PC-9 (cell line): Measurements from ENCODE around the gene SMIM12. TPM values are rescaled to one million over a fixed set of nuclear protein-coding genes. Genes with fewer than 3 reads are reported as not detected.

Experiments used
- BruUV-seq: library from RNA; stranded (reverse); fragments of 400-500 nt; replicated peaks from 2 replicates; lab custom pipeline; 2021; lab: Mats Ljungman, UMichigan
- CTCF ChIA-PET: fragments of 300-600 bp; sonication (Branson Sonifier 250); formaldehyde crosslinking; loops from one replicate; lab custom pipeline; 2022; ENCODE audit warnings: antibody characterized with exemption; lab: Charles Lee
- POLR2A ChIA-PET: fragments of 300-600 bp; sonication (Branson Sonifier 250); formaldehyde crosslinking; loops from one replicate; lab custom pipeline; 2022; ENCODE audit warnings: antibody characterized with exemption; ENCODE audit not compliant: unreplicated experiment; lab: Charles Lee
- DNase-seq, 2 experiments: peaks; one replicate each; pipeline versions ENCODE4 v3.0.0 to v3.0.0-alpha.2; 2015 to 2022; ENCODE audit warnings: mixed read lengths in 1 of 2
- H2AFZ ChIP-seq: fragments of 200-600 bp; sonication (generic); 2 replicates; pipeline ENCODE4 v1.8.1; 2017; ENCODE audit warnings: antibody characterized with exemption
- H3F3A ChIP-seq: fragments of 200-600 bp; sonication (generic); 2 replicates; pipeline ENCODE4 v1.8.1; 2017; ENCODE audit warnings: antibody characterized with exemption, mild to moderate bottlenecking, low read depth; ENCODE audit not compliant: insufficient read depth
- H3K27ac ChIP-seq: fragments of 200-600 bp; sonication (generic); 2 replicates; pipeline ENCODE4 v1.6.1; 2016; ENCODE audit warnings: mixed run types
- H3K27me3 ChIP-seq: fragments of 200-600 bp; sonication (generic); 2 replicates; pipeline ENCODE4 v1.6.1; 2016; ENCODE audit warnings: low read depth, mixed run types; ENCODE audit not compliant: insufficient read depth
- H3K36me3 ChIP-seq: fragments of 200-600 bp; sonication (generic); 2 replicates; pipeline ENCODE4 v1.6.1; 2016; ENCODE audit warnings: low read depth, mixed run types
- H3K4me1 ChIP-seq: fragments of 200-600 bp; sonication (generic); replicated peaks from 2 replicates; pipeline ENCODE4 v1.6.1; 2016; ENCODE audit warnings: mixed run types; ENCODE audit not compliant: insufficient read depth
- H3K4me2 ChIP-seq: fragments of 200-600 bp; sonication (generic); 2 replicates; pipeline ENCODE4 v1.6.1; 2017; ENCODE audit warnings: mixed run types
- H3K4me3 ChIP-seq: fragments of 200-600 bp; sonication (generic); 2 replicates; pipeline ENCODE4 v1.6.1; 2016; ENCODE audit warnings: mixed run types
- H3K79me2 ChIP-seq: fragments of 200-600 bp; sonication (generic); 2 replicates; pipeline ENCODE4 v1.6.1; 2017; ENCODE audit warnings: low read depth, mixed run types
- H3K9me2 ChIP-seq: fragments of 200-600 bp; sonication (generic); 2 replicates; pipeline ENCODE4 v1.8.1; 2017; ENCODE audit warnings: mild to moderate bottlenecking; ENCODE audit not compliant: insufficient read depth
- H3K9me3 ChIP-seq: fragments of 200-600 bp; sonication (generic); 2 replicates; pipeline ENCODE4 v1.8.1; 2016; ENCODE audit warnings: low read depth; ENCODE audit not compliant: insufficient read depth
- H4K20me1 ChIP-seq: fragments of 200-600 bp; sonication (generic); 2 replicates; pipeline ENCODE4 v1.8.1; 2017; ENCODE audit not compliant: insufficient read depth
- EZH2 ChIP-seq: fragments of 200-600 bp; sonication (generic); IDR thresholded peaks from 2 replicates; pipeline ENCODE4 v1.8.0; 2017; ENCODE audit warnings: antibody characterized with exemption, low read depth
- intact Hi-C: fragments of 100-400 bp; cut with micrococcal nuclease; formaldehyde crosslinking; loops from one replicate; pipeline ENCODE4 v1.10.0; 2022; ENCODE audit not compliant: unreplicated experiment
- total RNA-seq: library from RNA; stranded (reverse); gene quantifications from 2 replicates; pipeline ENCODE4 v1.2.3, GENCODE V29; 2021
- TF ChIP-seq, protein P1 (sequence below): fragments of 200-600 bp; sonication (generic); conservative IDR thresholded peaks from 2 replicates; pipeline ENCODE4 v1.6.1; 2017; ENCODE audit warnings: mixed run types, antibody characterized with exemption, mild to moderate bottlenecking, moderate library complexity

SMIM12 gene
- total RNA-seq, 1 experiment from 2014 or later = 17.4 TPM

DNA sequence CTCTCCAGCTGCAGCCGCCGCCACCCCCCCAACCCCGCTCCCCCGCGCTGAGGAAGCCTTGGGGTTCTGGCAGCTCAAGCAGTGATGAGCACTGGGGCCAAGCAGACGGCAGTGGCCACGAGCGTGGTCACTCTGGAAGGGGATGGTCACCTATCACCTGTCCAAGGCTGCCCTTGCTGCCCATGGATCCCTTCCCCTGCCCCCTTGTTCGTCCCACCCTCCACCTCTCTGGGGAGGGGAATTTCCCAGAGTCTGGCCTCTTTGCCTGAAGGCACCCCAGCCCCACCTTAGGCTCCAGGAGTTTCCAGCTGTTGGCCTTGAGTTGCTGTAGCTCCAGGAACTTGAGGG, 7.2 kb upstream of the SMIM12 start:
- Histone ChIP-seq H3K27ac (no peak overlapping the region), H3F3A (no peaks in the 10 kb centered on the region), H4K20me1 (no peaks in the 10 kb centered on the region), H3K9me2 (no peaks in the 10 kb centered on the region), H3K4me3 (peak overlapping the region; percentile 51; the same call in 1 of the 2 replicates), H3K79me2 (no peaks in the 10 kb centered on the region), H3K27me3 (peaks cover 38% of the 10 kb centered on the region), H3K9me3 (no peaks in the 10 kb centered on the region), H3K4me1 (no peaks in the 10 kb centered on the region), H3K36me3 (no peaks in the 10 kb centered on the region), H2AFZ (peak overlapping the region; percentile 87), H3K4me2 (peak overlapping the region; percentile 65)
- CTCF ChIA-PET = no interaction called here
- intact Hi-C loops = loop anchor here (5.0 kb wide), 1 partner anchor 79 kb away; no protein-coding TSS in a partner anchor
- POLR2A ChIA-PET = interaction anchor here (0.8 kb wide), 1 partner anchor 206 kb away, joined by 5 read pairs; no protein-coding TSS in a partner anchor
- TF ChIP-seq, protein P1, sequence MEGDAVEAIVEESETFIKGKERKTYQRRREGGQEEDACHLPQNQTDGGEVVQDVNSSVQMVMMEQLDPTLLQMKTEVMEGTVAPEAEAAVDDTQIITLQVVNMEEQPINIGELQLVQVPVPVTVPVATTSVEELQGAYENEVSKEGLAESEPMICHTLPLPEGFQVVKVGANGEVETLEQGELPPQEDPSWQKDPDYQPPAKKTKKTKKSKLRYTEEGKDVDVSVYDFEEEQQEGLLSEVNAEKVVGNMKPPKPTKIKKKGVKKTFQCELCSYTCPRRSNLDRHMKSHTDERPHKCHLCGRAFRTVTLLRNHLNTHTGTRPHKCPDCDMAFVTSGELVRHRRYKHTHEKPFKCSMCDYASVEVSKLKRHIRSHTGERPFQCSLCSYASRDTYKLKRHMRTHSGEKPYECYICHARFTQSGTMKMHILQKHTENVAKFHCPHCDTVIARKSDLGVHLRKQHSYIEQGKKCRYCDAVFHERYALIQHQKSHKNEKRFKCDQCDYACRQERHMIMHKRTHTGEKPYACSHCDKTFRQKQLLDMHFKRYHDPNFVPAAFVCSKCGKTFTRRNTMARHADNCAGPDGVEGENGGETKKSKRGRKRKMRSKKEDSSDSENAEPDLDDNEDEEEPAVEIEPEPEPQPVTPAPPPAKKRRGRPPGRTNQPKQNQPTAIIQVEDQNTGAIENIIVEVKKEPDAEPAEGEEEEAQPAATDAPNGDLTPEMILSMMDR = no peak
- no peak for TF ChIP-seq EZH2
- DNase-seq = no peak
- no TSS peak for BruUV-seq

DNA sequence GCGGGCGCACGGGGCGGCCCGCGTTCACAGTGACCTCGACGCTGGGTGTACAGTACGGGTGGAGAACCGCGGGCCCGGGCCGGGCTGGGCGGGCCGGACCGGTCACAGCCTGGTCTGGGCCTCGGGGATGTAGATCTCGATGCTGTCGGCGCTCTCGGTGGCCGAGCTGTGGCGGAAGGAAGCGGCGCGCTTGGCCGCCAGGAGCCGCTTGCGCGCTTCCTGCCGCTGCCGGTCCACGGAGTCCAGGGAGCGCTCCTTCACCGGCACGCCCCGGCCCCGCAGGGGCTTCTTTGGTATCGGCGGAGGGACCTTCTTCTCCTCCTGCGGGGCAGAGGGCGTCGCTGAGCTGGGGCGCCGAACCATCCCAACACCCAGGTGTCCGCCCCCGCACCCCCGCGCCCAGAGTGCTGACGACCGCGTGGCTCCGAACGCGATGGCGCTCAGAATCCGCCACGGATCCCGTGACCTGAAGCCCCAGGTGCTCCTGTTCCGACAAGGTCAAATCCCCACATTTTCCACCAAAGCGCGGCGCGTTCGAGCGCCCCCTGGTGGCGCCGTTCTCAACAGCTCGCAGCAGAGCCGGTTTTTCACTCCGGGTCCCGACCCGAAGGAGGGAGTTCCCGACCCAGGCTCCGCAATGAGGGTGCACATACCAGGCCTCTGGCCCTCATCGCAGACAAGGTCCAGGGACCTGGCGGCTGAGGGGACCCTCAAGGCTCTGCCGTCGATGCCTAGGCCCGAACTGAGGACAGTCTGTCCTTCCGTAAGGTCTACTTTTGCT, 6.6 kb upstream of the SMIM12 start:
- no peaks in the 10 kb centered on the region for H4K20me1 ChIP-seq
- peak overlapping the region; percentile 87 for H2AFZ ChIP-seq
- H3K9me2 ChIP-seq = no peaks in the 10 kb centered on the region
- H3K27me3 ChIP-seq = peaks cover 33% of the 10 kb centered on the region
- ChIA-PET POLR2A (interaction anchor here (0.6 to 0.8 kb wide), 2 partner anchors 111 to 206 kb away, joined by 3 to 5 read pairs; partner anchors contain the start of gene GJB5), CTCF (interaction anchor here (0.6 kb wide), 1 partner anchor 1011 kb away, joined by 3 read pairs; no protein-coding TSS in a partner anchor)
- H3K36me3 ChIP-seq = no peaks in the 10 kb centered on the region
- peak overlapping the region; percentile 51; the same call in 1 of the 2 replicates for H3K4me3 ChIP-seq
- peak overlapping the region; percentile 65 for H3K4me2 ChIP-seq
- BruUV-seq = no TSS peak
- H3F3A ChIP-seq = no peaks in the 10 kb centered on the region
- H3K4me1 ChIP-seq = no peaks in the 10 kb centered on the region
- intact Hi-C loops = loop anchor here (5.0 kb wide), 1 partner anchor 79 kb away; no protein-coding TSS in a partner anchor
- DNase-seq = peak in 1 of 2 experiments; percentile 78
- no peaks in the 10 kb centered on the region for H3K9me3 ChIP-seq
- H3K27ac ChIP-seq = no peak overlapping the region
- TF ChIP-seq, protein P1 = peak; percentile 96
- no peak for TF ChIP-seq EZH2
- H3K79me2 ChIP-seq = no peaks in the 10 kb centered on the region

DNA sequence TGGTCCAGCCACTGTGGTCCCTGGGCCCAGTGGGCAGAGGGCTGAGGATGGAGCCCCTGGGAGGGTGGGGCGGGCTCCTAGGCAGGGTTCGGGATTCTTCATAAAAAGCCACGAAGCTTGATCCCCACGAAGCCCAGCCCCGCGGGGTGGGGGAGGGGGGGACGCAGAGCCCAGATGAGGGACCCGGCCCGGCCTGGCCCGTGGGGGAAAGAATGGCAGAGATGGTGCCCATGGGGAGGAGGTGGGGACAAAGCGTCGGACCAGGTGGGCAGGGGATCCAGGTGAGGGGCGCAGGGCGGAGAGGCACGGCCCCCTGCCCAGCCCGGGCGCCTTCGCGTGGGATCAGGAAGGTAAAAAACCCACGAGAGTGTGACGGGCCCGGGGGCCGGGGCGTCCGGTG, 6.0 kb upstream of the SMIM12 start:
- DNase-seq = no peak
- H3K27ac ChIP-seq = no peak overlapping the region
- H3K27me3 ChIP-seq = peaks cover 30% of the 10 kb centered on the region
- TF ChIP-seq EZH2 = no peak
- TF ChIP-seq, protein P1 = no peak
- no peaks in the 10 kb centered on the region for H3K9me3 ChIP-seq
- no peaks in the 10 kb centered on the region for H3K9me2 ChIP-seq
- BruUV-seq = no TSS peak
- intact Hi-C loops = loop anchor here (5.0 kb wide), 1 partner anchor 78 kb away; no protein-coding TSS in a partner anchor
- CTCF ChIA-PET = interaction anchor here (0.6 kb wide), 1 partner anchor 1011 kb away, joined by 3 read pairs; no protein-coding TSS in a partner anchor
- H3K4me1 ChIP-seq = no peaks in the 10 kb centered on the region
- no peaks in the 10 kb centered on the region for H4K20me1 ChIP-seq
- H3K79me2 ChIP-seq = no peaks in the 10 kb centered on the region
- H3K4me3 ChIP-seq = peak overlapping the region; percentile 51; the same call in 1 of the 2 replicates
- H2AFZ ChIP-seq = peak overlapping the region; percentile 87
- peak overlapping the region; percentile 65 for H3K4me2 ChIP-seq
- no peaks in the 10 kb centered on the region for H3K36me3 ChIP-seq
- POLR2A ChIA-PET = no interaction called here
- H3F3A ChIP-seq = no peaks in the 10 kb centered on the region
